Astrocyte of the cerebellum (primary cell): ENCODE measurements around the gene MELTF.

Experiments
- DNase-seq: peaks from one replicate; pipeline ENCODE4 v3.0.0-alpha.2; 2011; ENCODE audit warnings: low read depth
- H3K4me3 ChIP-seq: 2 replicates; pipeline ENCODE4 v1.5.1; 2011; ENCODE audit warnings: mild to moderate bottlenecking, low read depth, low read length, moderate library complexity
- in situ Hi-C: cut with HindIII; loops from 2 replicates; pipeline ENCODE4 v1.10.0; 2017; ENCODE audit warnings: low sequenced_read_pairs
- TF ChIP-seq, protein P1 (sequence below): IDR thresholded peaks from 2 replicates; pipeline ENCODE4 v1.5.1; 2012; ENCODE audit warnings: low read length, low read depth, moderate library complexity, mild to moderate bottlenecking; ENCODE audit errors: missing control alignments

MELTF gene

DNA sequence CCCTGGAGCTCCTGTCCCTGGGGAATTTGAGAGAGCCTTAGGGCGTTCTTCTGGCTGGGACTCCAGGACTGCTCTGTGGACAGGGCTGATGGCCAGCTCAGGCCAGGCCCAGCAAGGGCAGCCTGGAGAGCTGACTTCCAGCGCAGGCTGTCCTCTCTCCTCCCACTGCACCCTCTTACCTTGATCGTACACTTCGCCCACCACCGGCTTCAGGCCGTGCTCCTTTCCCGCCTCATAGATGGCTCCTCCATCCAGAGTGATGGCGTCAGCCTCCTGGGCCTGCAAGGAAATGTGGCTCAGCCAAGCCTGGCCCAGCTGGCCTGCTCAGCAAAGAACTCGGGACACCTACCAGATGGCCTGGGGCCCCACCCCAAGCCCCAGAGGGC lies 3.1 kb downstream of the MELTF start:
- H3K4me3 ChIP-seq: no peak overlapping the region
- DNase-seq: no peak
- TF ChIP-seq, protein P1, sequence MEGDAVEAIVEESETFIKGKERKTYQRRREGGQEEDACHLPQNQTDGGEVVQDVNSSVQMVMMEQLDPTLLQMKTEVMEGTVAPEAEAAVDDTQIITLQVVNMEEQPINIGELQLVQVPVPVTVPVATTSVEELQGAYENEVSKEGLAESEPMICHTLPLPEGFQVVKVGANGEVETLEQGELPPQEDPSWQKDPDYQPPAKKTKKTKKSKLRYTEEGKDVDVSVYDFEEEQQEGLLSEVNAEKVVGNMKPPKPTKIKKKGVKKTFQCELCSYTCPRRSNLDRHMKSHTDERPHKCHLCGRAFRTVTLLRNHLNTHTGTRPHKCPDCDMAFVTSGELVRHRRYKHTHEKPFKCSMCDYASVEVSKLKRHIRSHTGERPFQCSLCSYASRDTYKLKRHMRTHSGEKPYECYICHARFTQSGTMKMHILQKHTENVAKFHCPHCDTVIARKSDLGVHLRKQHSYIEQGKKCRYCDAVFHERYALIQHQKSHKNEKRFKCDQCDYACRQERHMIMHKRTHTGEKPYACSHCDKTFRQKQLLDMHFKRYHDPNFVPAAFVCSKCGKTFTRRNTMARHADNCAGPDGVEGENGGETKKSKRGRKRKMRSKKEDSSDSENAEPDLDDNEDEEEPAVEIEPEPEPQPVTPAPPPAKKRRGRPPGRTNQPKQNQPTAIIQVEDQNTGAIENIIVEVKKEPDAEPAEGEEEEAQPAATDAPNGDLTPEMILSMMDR: no peak
- in situ Hi-C loops: no loop called here

DNA sequence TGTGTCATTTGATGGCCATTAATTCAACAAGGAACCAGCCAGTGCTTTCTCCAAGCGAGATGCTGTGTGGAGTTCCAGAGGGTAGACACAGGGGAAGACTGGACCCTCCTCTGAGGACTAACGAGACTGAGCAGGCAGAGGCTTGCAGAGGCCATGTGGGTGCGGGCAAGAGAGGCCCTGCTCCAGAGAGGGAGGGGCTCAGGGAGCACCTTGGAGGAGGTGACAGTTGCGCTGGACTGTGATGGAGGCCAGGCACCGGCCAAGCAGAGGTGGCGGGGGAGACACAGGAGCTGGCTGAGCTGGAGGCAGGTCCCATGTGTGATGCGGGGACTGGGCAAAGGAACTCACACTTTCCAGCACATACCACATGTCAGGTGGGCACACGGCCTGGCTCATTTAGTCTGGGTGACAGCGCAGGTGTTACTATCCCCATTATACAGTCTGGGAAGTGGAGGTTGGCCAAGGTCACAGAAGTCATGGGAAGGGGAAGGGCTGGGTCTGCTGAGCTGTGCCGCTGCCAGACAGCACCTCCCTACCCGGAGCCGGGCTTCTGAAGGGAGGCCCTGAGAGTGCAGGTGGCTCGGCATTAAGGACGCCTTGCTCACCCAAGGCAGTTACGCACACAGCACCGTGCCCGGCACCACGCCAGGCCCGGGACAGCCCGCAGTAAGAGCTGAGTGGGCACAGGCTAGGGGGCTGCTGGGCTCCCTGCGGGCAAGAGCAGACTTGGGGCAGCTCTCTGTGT lies 3.7 kb downstream of the MELTF start:
- H3K4me3 ChIP-seq: no peak overlapping the region
- in situ Hi-C loops: no loop called here
- DNase-seq: no peak
- TF ChIP-seq, protein P1: no peak

DNA sequence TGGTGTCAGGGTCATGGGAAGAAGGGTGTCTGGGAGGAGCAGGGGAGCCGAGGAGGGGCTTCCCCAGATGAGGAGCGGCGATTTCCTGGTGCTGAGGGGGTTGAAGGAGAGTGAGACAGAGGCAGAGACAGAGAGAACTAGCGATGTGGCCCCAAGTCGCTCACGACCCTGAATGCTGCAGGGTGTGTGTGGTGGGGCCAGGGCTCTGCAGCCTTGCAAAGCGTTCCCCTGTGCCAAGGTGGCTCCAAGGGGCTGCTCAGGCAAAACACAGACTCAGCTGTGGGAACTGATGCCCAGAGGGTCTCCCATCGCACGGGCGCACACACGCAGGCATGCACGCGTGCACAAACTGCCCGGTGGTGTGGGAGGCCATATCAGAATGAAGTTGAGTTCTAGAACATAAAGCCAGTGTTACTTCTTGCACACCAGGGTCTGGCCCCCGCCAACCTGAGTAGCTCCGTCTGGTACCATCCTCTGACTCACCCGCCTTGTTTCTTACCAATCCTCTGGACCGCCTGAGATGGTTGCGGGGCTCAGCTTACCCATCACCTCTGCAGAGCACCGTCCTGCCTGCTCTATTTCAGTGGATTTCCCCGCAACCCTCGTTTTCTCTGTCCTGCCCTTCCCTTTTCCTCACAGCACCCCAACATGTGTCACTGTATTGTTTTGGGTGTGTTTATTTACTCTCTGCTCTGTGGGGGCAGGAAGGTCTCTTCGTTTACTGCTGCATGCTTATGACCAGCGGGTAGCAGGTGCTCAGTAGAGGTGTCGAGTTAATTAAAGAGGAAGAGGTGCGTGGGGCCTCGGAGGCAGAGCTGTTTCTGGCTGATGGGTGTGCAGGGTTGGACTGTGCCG lies 4.5 kb downstream of the MELTF start:
- H3K4me3 ChIP-seq: no peak overlapping the region
- no peak for DNase-seq
- TF ChIP-seq, protein P1: no peak
- in situ Hi-C loops: no loop called here

DNA sequence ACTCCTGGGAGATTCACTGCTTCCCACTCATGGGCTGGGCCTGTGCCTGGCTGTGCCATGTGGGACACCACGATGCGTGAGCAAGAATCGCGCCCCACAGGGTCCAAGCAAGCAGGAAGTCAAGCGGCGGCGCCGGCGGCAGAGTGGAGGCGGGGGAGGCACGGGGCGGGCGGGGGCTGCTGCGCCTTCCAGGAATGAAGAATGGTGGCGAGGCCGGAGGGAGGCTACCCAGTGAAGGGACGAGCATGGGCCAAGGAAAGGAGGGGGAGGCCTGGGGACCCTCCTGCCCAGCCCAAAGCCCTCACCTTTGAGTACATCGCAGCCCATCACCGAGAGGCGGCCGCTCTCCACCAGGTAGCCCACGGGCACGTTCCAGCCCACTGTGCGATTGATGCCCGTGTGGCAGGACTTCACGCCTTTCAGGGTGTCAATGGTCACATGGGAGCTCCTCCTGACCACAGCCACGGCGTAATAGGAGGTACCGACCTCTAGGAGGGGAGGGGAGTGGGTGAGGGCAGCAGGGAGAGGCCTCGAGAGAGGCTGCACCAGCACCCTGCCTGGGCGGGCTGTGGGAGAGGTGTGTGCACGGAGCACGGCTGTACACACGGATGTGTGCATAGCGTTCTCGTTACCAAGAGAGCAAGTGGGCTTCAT lies 5.5 kb downstream of the MELTF start:
- in situ Hi-C loops: no loop called here
- no peak overlapping the region for H3K4me3 ChIP-seq
- TF ChIP-seq, protein P1: no peak
- DNase-seq: no peak

DNA sequence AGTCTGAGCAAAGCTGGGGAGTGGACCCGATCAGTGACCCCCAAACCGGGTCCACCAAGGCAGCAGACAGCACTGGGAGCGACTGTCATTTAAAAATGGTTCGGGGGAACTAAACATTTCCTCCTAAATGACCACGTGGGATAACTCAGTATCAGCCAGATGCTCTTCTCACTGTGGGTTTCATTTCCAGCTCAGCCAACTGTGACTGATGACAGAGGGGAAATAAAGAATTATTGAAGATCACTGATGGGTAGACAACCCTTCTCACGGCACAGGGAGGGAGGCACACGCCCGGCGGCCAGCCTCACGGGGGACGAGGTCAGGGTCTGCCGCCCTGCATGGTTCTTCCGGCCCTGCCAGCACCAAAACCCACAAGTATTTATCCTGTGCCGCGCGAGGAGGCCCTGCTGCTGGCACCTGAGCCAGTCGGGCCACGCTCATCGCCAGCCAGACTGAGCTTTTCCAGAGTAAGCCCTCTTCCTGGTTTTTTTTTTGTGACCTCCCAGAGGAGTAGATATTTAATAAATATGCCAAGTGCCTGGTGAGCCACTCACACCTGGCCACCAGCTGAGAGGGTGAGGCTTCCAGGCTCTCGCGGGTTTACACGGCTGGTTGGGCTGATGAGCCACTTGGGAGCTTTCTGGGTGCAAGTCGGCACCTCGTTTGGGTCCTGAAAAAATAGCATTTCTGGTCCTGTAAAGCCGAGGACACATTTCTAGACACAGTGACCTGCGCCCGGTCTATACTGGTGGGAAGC lies 6.2 kb downstream of the MELTF start:
- no peak overlapping the region for H3K4me3 ChIP-seq
- no peak for DNase-seq
- TF ChIP-seq, protein P1: no peak
- in situ Hi-C loops: no loop called here
